Suprapubic skin (tissue), 4 donors: ENCODE results near the gene SPRED2.

ENCODE experiments used
- EP300 ChIP-seq: sonication (generic); formaldehyde crosslinking; IDR thresholded peaks from one replicate; pipeline ENCODE4 v1.6.1; 2017; ENCODE audit warnings: antibody characterized with exemption
- POLR2A ChIP-seq, 2 donors: fragments of 450-650 bp; IDR thresholded peaks; one replicate each; pipeline ENCODE4 v1.6.1; 2017; ENCODE audit warnings: antibody characterized with exemption in 2 of 2, mild to moderate bottlenecking in 2 of 2, moderate library complexity in 2 of 2
- POLR2AphosphoS5 ChIP-seq, 3 donors: sonication (generic); formaldehyde crosslinking; IDR thresholded peaks; one replicate each; pipeline ENCODE4 v1.6.1; 2017; ENCODE audit warnings: antibody characterized with exemption in 3 of 3
- TF ChIP-seq, protein P1 (sequence below), 2 donors: fragments of 200-600 bp in 1 of 2; fragments of 450-650 bp in 1 of 2; sonication (generic) in 1 of 2; IDR thresholded peaks; one replicate each; pipeline ENCODE4 v1.5.1; 2016 to 2019; ENCODE audit warnings: antibody characterized with exemption in 2 of 2, mild to moderate bottlenecking in 1 of 2, moderate library complexity in 1 of 2

- TF ChIP-seq, protein P1, sequence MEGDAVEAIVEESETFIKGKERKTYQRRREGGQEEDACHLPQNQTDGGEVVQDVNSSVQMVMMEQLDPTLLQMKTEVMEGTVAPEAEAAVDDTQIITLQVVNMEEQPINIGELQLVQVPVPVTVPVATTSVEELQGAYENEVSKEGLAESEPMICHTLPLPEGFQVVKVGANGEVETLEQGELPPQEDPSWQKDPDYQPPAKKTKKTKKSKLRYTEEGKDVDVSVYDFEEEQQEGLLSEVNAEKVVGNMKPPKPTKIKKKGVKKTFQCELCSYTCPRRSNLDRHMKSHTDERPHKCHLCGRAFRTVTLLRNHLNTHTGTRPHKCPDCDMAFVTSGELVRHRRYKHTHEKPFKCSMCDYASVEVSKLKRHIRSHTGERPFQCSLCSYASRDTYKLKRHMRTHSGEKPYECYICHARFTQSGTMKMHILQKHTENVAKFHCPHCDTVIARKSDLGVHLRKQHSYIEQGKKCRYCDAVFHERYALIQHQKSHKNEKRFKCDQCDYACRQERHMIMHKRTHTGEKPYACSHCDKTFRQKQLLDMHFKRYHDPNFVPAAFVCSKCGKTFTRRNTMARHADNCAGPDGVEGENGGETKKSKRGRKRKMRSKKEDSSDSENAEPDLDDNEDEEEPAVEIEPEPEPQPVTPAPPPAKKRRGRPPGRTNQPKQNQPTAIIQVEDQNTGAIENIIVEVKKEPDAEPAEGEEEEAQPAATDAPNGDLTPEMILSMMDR (IDR thresholded peaks at IDR 0.05), result no peak
- TF ChIP-seq POLR2A (IDR thresholded peaks at IDR 0.05), result no peak
- TF ChIP-seq POLR2AphosphoS5 (IDR thresholded peaks at IDR 0.05), result no peak
- TF ChIP-seq EP300, result no peak
Observed at GRCh38 chr2:65317841-65318240, 114.6 kb downstream of the SPRED2 start.
